HG03039 (cell line): ENCODE data around the gene PTGIS.

Source experiments
- ATAC-seq: cut with Tn5 transposase; IDR thresholded peaks from one replicate; pipeline ENCODE4 v1.9.1; 2021; ENCODE audit warnings: mild to moderate bottlenecking, moderate library complexity; ENCODE audit not compliant: unreplicated experiment

The PTGIS gene

GRCh38 chr20:49476016-49476355, 92.0 kb downstream of the PTGIS start:
- ATAC-seq = no peak

DNA sequence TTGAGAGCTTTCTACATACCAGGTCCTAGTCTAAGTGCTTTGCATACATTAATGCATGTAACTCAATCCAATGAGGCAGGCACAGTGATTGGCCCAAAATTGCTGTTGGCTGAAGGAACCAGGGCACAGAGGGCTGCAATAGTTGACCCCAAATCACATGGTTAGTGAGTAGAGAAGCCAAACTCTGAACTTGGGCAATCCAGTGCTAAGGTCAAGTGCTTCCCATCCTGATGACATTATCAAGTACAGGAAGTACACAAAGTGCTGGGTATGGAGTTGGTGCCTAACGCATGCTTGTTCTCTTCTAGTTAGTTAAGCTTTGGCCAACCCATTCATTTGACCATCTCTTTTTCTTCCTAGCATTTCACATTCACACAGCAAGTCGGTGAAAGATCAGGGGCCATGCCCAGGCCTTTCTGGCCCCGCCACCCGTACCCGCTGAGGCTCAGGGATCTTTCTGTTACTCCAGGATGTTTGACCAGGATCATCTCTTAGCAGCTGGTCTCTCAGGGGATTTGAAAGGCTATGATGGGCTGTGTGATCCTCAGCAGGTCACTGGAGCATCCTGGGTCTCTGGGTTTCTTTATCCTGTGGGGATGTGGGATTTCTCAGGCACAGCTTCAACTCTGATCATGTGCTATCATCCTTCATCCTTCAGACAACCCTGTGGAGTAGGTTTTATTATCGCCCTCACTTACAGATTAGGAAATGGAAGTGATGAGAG, 92.5 kb downstream of the PTGIS start:
- no peak for ATAC-seq

GRCh38 chr20:49471397-49471796, 96.5 kb downstream of the PTGIS start:
- ATAC-seq = no peak

GRCh38 chr20:49470922-49471321, 97.0 kb downstream of the PTGIS start:
- ATAC-seq = no peak

DNA sequence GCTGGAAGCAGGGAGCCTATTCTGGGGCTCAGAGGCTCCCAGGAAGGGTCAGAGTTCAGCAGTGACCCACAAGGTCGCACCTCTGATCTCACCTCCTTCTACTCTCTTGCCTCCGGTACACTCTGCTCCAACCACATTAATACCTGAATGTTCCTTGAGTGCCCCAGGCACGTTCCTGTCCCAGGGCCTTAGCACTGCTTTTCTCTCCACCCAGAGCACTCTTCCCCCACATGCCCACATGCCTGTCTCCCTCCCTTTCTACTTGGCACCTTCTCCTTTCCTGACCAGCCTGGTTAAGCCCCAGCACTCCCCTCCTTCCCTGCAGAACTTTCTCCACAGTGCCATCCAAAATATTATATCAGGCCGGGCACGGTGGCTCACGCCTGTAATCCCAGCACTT, 98.9 kb downstream of the PTGIS start:
- ATAC-seq = no peak

- ATAC-seq = no peak
Measured at GRCh38 chr20:49468412-49468811, 99.5 kb downstream of the PTGIS start.

GRCh38 chr20:49466114-49466912, 101.6 kb downstream of the PTGIS start:
- ATAC-seq = no peak

- no peak for ATAC-seq
Measured at GRCh38 chr20:49464556-49464955, 103.4 kb downstream of the PTGIS start.

GRCh38 chr20:49462626-49463025, 105.3 kb downstream of the PTGIS start:
- ATAC-seq = no peak

- no peak for ATAC-seq
Measured at GRCh38 chr20:49461894-49462620, 105.9 kb downstream of the PTGIS start.

DNA sequence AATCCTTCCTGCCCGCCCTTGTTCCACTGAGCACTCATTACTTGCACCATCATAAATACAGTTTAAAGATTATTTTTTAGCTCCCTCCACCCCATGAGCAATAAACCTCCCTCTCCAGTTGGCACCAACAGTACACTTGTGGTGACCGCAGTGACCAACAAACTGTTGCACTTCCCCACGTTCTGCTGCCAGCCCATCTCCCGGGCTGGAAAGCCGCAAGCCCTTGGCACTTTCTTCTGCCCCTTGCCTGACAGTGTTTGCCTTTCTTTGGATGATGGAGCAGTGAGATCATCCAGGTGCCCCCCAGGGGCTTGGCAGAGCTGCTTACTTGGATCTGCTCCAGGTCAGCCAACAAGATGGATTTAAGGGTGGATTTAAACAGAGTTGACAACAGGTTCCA, 107.0 kb downstream of the PTGIS start:
- no peak for ATAC-seq

DNA sequence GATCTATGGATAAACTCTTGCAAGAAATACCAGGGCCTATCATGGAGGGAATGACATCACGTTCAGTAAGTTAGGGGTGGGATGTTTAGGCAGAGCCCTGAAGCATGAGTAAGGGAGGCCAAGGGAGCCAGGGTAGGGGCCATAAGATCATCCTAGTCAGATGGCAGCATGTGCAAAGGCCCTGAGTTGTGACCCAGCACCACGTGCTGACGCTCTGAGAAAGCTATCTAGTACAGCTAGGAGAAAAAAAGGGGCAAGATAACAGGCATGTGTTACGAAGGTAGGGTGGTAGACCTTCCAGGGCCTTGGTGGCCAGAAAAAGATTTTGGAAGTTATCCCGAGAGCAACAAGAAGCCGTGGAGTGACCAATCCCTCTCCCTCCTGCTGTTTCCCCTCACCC, 107.8 kb downstream of the PTGIS start:
- ATAC-seq = no peak

- ATAC-seq = no peak
Measured at GRCh38 chr20:49459684-49460083, 108.3 kb downstream of the PTGIS start.

DNA sequence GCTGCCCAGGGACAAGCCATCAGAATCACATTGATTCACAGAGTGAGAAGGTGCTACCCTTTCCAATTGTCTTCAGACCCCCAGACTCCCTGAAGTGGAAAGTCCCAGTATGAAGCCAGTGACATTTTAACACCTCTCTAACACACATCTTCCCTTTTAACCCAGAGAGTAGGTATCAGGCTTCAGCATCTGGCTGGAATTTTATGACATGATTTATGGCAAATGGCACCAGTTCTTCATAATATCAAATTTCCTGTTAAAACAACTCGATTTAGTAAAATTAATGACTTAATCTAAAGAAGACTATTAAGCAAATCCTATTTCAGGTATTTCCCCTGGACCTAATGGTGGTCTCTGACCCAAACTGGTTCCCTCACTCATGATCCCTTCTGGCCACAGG, 110.5 kb downstream of the PTGIS start:
- no peak for ATAC-seq

- ATAC-seq = no peak
Measured at GRCh38 chr20:49456646-49457045, 111.3 kb downstream of the PTGIS start.

GRCh38 chr20:49455691-49456090, 112.2 kb downstream of the PTGIS start:
- no peak for ATAC-seq
